CMK (cell line): ENCODE results near the gene CHST11.
"Not testable (repeated sequence)": the region's sequence is repeated elsewhere in the genome, so short reads cannot be mapped to it uniquely, and the experiment has no call there.

Source experiments
- DNase-seq: peaks from one replicate; pipeline ENCODE4 v3.0.0-alpha.2; 2010; ENCODE audit warnings: low read depth

Gene CHST11

DNA sequence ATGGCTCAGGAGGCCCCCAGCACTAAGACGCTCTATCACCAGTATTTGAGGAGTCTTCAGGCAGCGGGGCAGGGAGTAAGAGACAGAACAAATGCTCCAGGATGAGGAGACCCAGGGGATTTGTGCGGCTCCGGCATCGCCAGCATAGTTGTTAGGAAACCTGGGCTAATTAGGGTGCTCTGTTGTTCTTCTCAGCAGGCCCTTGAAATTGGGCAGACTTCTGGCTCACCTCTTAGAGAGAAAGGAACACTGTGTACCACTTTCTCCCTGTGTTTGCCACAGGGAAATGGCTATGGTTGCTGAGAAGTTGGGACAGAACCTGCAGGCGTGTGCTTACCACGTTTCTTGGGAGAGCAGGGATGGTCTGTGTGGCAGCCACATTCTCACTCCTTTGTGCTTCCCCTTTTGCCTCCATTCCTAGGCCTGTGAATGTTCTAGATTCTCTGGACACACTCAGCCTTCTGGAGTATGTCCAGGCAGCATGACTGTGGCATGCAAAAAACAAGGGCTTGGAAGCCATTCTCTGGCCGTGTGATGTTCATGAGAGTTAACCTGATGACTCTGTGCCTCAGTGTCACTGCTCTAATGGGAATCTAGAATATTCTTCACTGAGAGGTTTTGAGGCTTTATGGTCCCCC, 109.0 kb downstream of the CHST11 start:
- DNase-seq = no peak

- DNase-seq = no peak
Observed at GRCh38 chr12:104566244-104566993, 109.7 kb downstream of the CHST11 start.

DNA sequence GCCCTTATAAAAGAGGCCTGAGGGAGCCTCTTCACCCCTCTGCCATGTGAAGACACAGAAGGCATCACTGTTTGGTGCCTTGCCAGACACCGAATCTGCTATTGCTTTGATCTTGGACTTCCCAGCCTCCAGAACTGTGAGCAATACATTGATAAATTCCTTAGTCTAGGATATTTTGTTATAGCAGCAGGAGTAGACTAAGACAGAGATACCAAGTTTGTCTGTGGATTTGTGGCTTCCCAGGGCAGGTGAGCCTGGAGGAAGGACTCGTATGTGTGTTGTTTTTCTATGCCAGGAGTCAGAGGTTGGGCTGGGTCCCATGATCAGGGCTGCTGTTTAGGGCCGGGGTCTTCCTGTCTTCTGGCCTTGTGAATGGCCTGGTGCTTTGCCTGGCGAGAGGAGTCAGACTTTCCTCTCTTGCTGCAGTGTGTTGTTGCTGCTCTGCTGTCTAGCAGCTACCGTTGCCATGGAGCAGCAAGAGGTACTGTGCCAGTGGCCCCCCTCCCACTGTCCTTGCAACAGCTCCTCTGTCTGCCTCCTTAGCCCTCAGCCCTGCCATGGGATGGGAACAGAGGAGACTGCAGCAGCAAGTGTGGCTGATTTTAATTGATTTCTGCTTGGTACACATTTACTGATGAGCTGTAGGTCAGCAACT, 111.2 kb downstream of the CHST11 start:
- no peak for DNase-seq

- no peak for DNase-seq
Observed at GRCh38 chr12:104568487-104568868, 111.7 kb downstream of the CHST11 start.

GRCh38 chr12:104568935-104569334, 112.2 kb downstream of the CHST11 start:
- no peak for DNase-seq

GRCh38 chr12:104569346-104570173, 112.8 kb downstream of the CHST11 start:
- peak; percentile 50 for DNase-seq

GRCh38 chr12:104570174-104570907, 113.6 kb downstream of the CHST11 start:
- no peak for DNase-seq

DNA sequence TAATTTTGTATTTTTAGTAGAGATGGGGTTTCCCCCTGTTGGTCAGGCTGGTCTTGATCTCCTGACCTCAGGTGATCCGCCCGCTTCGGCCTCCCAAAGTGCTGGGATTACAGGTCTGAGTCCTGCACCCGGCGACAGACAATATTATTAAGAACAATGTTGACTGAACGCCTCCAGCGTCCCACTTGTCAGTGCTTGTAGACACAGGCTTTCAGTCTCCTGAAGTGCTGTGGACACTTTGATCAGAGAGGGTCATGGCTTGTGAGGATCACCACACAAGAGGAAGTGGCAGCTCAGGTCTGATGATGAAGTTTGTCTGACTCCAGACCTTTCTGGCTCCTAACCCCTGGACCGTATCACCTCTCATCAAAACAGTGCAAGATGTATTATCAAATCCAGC, 114.6 kb downstream of the CHST11 start:
- DNase-seq = no peak

GRCh38 chr12:104574353-104574752, 117.6 kb downstream of the CHST11 start:
- not testable (repeated sequence) for DNase-seq

DNA sequence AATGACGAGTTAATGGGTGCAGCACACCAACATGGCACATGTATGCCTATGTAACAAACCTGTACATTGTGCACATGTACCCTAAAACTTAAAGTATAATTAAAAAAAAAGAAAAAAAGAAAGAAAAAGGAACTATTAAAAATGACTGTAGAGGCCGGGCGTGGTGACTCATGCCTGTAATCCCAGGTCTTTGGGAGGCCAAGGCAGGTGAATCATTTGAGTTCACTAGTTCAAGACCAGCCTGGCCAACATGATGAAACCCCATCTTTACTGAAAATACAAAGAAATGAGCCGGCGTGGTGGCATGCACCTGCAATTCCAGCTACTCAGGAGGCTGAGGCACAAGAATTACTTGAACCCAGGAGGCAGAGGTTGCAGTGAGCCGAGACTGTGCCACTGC, 118.0 kb downstream of the CHST11 start:
- DNase-seq = not testable (repeated sequence)

GRCh38 chr12:104575442-104576186, 118.9 kb downstream of the CHST11 start:
- no peak for DNase-seq

- DNase-seq = no peak
Observed at GRCh38 chr12:104576187-104576778, 119.5 kb downstream of the CHST11 start.

- DNase-seq = no peak
Observed at GRCh38 chr12:104576980-104577580, 120.3 kb downstream of the CHST11 start.

DNA sequence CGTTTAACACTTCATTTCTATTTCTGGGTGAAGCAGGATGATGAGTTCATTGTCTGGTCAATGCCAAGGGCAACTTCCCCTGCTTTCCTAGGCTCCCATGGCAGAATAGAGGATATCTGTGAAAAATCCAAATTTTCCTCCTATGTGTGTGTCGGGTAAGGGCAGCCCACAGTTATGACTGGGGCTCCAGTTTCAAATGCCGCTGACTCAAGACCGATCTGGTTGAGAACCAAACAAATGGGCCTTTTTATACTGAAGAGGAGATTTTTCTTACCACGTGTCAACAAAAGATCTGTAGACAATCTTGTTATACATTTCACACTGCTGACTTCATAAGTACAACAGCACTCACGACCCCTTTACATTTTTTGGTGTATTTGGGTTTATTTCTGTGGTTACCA, 120.8 kb downstream of the CHST11 start:
- no peak for DNase-seq

DNA sequence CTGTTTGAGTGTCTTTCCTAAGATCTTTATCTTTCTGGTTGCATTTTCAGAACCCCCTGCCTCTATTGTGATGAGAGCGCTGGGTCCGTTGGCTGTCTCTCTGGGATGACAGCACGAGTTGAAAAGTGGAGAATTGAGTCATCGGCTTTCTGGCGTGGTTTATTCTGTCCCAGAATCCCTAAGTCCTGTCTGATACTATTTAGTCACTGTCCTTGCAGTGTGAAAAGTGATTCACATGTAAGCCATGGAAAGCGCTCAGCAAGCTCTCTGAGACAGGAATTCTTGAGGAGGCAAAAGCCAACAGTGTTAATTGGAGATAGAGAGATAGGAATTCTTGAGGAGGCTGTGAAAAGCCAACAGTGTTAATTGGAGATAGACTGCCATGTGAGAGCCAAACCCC, 121.7 kb downstream of the CHST11 start:
- no peak for DNase-seq

DNA sequence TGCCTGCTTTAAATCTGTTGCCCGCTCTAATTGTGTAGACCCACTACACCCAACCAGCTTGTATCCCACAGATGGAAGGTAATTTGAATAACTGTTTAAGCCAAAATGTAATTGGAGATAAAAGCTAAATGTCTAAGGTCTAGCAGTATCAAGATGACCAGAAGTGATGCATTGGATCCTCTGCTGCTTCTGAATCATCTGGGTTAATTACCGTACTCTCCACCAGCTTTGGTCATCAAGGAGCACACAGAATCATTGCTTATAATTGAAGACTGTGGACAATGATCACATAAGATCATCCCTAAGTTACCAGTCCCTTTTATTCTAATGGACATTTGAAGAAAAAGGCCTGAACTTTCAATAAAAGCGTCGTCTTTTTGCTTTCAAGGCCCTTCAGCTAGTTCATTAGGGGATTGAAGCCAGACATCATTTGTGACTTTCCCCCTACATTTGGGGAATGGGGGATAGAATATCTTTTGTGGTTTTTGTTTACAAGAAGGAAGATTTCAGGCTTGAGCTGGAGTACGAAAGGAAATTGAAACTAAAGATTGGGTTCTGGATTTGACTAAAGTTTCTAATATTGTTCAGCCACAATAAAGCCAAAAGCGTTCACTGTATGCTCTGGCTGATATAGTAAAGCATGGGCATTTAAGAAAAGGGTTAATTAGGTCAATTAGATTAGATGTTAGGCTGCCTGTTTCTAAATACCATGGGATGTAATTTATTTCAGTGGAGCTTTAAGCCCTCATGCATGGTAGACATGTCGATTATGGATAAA, 123.2 kb downstream of the CHST11 start:
- no peak for DNase-seq

DNA sequence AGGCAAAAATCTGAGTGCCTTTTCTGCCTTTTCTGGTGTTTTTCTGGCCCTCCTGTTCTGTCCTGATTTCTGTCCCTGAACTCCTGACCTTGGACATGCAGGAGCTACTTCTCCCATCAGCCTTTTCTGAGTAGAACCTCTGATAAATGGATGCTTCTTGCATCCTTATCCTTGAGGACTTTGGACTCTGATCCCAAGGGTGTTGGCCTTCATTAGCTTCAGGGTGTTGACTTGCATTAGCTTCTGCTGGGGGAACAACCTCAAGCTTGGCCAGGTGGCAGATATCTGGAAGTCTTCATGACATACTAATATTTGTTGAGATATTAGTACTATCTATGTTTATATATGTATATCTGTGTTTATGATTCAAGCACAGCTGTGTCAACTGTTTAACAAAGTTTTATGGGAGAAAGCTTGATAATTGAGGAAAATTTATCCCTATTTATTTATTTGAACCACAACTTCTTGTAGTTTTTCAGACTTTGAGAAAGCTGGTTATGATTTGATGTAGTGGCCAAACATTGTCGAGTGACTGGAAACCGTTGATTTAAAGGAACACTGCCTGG, 124.3 kb downstream of the CHST11 start:
- DNase-seq = no peak

- no peak for DNase-seq
Observed at GRCh38 chr12:104582739-104583138, 126.0 kb downstream of the CHST11 start.

- DNase-seq = no peak
Observed at GRCh38 chr12:104583301-104583700, 126.6 kb downstream of the CHST11 start.
